Trophoblast cell (in vitro differentiated cells and primary cell): ENCODE data around the gene C15orf39.

Experiments used
- DNase-seq, 2 donors: peaks; one replicate each; pipeline ENCODE4 v3.0.0-alpha.2; 2016
- H2AFZ ChIP-seq: 2 replicates; pipeline ENCODE4 v1.6.1; 2013; ENCODE audit warnings: low read length, moderate library complexity, mild to moderate bottlenecking; ENCODE audit not compliant: insufficient read depth, poor library complexity
- H2AK5ac ChIP-seq: 2 replicates; pipeline ENCODE4 v1.6.1; 2013; ENCODE audit warnings: mild to moderate bottlenecking, low read length
- H2BK120ac ChIP-seq: 2 replicates; pipeline ENCODE4 v1.6.1; 2013; ENCODE audit warnings: low read length, mild to moderate bottlenecking, moderate library complexity; ENCODE audit not compliant: insufficient read depth, poor library complexity
- H2BK12ac ChIP-seq: 2 replicates; pipeline ENCODE4 v1.6.1; 2013; ENCODE audit warnings: mild to moderate bottlenecking, low read length, moderate library complexity
- H2BK5ac ChIP-seq: 2 replicates; pipeline ENCODE4 v1.6.1; 2013; ENCODE audit warnings: low read length, low read depth, moderate library complexity, mild to moderate bottlenecking; ENCODE audit not compliant: poor library complexity
- H3K14ac ChIP-seq: 2 replicates; pipeline ENCODE4 v1.6.1; 2013; ENCODE audit warnings: mild to moderate bottlenecking, low read length
- H3K18ac ChIP-seq: 2 replicates; pipeline ENCODE4 v1.6.1; 2013; ENCODE audit warnings: mild to moderate bottlenecking, low read length
- H3K23ac ChIP-seq: 2 replicates; pipeline ENCODE4 v1.6.1; 2013; ENCODE audit warnings: low read length
- H3K27ac ChIP-seq: 2 replicates; pipeline ENCODE4 v1.5.1; 2013; ENCODE audit warnings: low read depth, mild to moderate bottlenecking, inconsistent platforms, low read length, moderate library complexity
- H3K27me3 ChIP-seq: 2 replicates; pipeline ENCODE4 v1.6.1; 2013; ENCODE audit warnings: inconsistent platforms, mild to moderate bottlenecking, low read length, moderate library complexity; ENCODE audit not compliant: insufficient read depth
- H3K36me3 ChIP-seq, 2 experiments: 1 replicate in 1 of 2; 2 replicates in 1 of 2; pipeline ENCODE4 v1.6.1; 2013; ENCODE audit warnings: low read length in 2 of 2, mild to moderate bottlenecking in 2 of 2, moderate library complexity in 1 of 2; ENCODE audit not compliant: insufficient read depth in 2 of 2, control insufficient read depth in 1 of 2
- H3K4ac ChIP-seq: 2 replicates; pipeline ENCODE4 v1.6.1; 2013; ENCODE audit warnings: low read depth, mild to moderate bottlenecking, low read length, moderate library complexity
- H3K4me1 ChIP-seq, 2 experiments: 1 replicate in 1 of 2; 2 replicates in 1 of 2; pipeline ENCODE4 v1.6.1; 2013; ENCODE audit warnings: low read length in 2 of 2, mild to moderate bottlenecking in 2 of 2, moderate library complexity in 1 of 2; ENCODE audit not compliant: insufficient read depth in 2 of 2, control insufficient read depth in 1 of 2
- H3K4me2 ChIP-seq: 2 replicates; pipeline ENCODE4 v1.6.1; 2013; ENCODE audit warnings: inconsistent platforms, mild to moderate bottlenecking, low read length, moderate library complexity
- H3K4me3 ChIP-seq: 2 replicates; pipeline ENCODE4 v1.5.1; 2013; ENCODE audit warnings: mild to moderate bottlenecking, low read depth, low read length, inconsistent platforms
- H3K79me1 ChIP-seq: one replicate; pipeline ENCODE4 v1.6.1; 2013; ENCODE audit warnings: low read length
- H3K79me2 ChIP-seq: 2 replicates; pipeline ENCODE4 v1.6.1; 2013; ENCODE audit warnings: low read length, mild to moderate bottlenecking; ENCODE audit not compliant: control insufficient read depth, insufficient read depth, poor library complexity
- H3K9ac ChIP-seq: 2 replicates; pipeline ENCODE4 v1.6.1; 2013; ENCODE audit warnings: mild to moderate bottlenecking, low read length
- H3K9me3 ChIP-seq: 2 replicates; pipeline ENCODE4 v1.6.1; 2013; ENCODE audit warnings: low read depth, mild to moderate bottlenecking, control low read depth, inconsistent platforms, low read length; ENCODE audit not compliant: insufficient read depth
- H4K12ac ChIP-seq: 2 replicates; pipeline ENCODE4 v1.6.1; 2013; ENCODE audit warnings: low read depth, mild to moderate bottlenecking, low read length, moderate library complexity
- H4K8ac ChIP-seq: 2 replicates; pipeline ENCODE4 v1.6.1; 2013; ENCODE audit warnings: low read depth, mild to moderate bottlenecking, low read length, moderate library complexity
- H4K91ac ChIP-seq: one replicate; pipeline ENCODE4 v1.6.1; 2013; ENCODE audit warnings: low read depth, mild to moderate bottlenecking, low read length, moderate library complexity
- WGBS: extraction: QIAGEN DNeasy Blood & Tissue Kit; methylation state at CpG from one replicate; pipeline ENCODE4 v1.1.7; 2013; ENCODE audit warnings: missing lambda C conversion rate; ENCODE audit not compliant: insufficient read length, insufficient coverage; ENCODE audit errors: extremely low coverage; 5-methylcytosine and 5-hydroxymethylcytosine counted together

C15orf39 gene

GRCh38 chr15:75174729-75175128 is 27.0 kb upstream of the C15orf39 start:
- H2AK5ac ChIP-seq, result no peak overlapping the region
- H3K27ac ChIP-seq, result no peak overlapping the region
- no peak overlapping the region for H2BK5ac ChIP-seq
- no peak overlapping the region for H4K12ac ChIP-seq
- no peak overlapping the region for H3K4me2 ChIP-seq
- no CpG with 5 or more reads among the region's 10 CpGs for WGBS
- no peak overlapping the region for H3K4ac ChIP-seq
- H3K27me3 ChIP-seq, result peaks cover 7% of the 10 kb centered on the region
- H3K36me3 ChIP-seq, result no peaks in the 10 kb centered on the region
- H3K4me1 ChIP-seq, result peaks cover 4 to 5% of the 10 kb centered on the region in 2 experiments
- H4K91ac ChIP-seq, result no peak overlapping the region
- H3K79me2 ChIP-seq, result no peaks in the 10 kb centered on the region
- no peak overlapping the region for H3K18ac ChIP-seq
- no peak overlapping the region for H2BK120ac ChIP-seq
- no peak for DNase-seq
- H3K23ac ChIP-seq, result no peak overlapping the region
- no peak overlapping the region for H2AFZ ChIP-seq
- no peak overlapping the region for H3K9ac ChIP-seq
- H2BK12ac ChIP-seq, result no peak overlapping the region
- no peak overlapping the region for H4K8ac ChIP-seq
- H3K79me1 ChIP-seq, result no peaks in the 10 kb centered on the region
- no peak overlapping the region for H3K4me3 ChIP-seq
- H3K14ac ChIP-seq, result no peak overlapping the region
- H3K9me3 ChIP-seq, result peaks cover 3% of the 10 kb centered on the region

GRCh38 chr15:75176396-75176761 is 25.3 kb upstream of the C15orf39 start:
- WGBS, result no CpG with 5 or more reads among the region's 4 CpGs
- H3K79me1 ChIP-seq, result no peaks in the 10 kb centered on the region
- H4K8ac ChIP-seq, result no peak overlapping the region

GRCh38 chr15:75177360-75178071 is 24.2 kb upstream of the C15orf39 start:
- peaks cover 7% of the 10 kb centered on the region for H3K27me3 ChIP-seq
- H3K36me3 ChIP-seq, result no peaks in the 10 kb centered on the region
- H3K27ac ChIP-seq, result no peak overlapping the region
- peaks cover 7 to 10% of the 10 kb centered on the region in 2 experiments for H3K4me1 ChIP-seq
- H3K18ac ChIP-seq, result no peak overlapping the region
- no peak for DNase-seq
- peak overlapping the region; percentile 11 for H2BK120ac ChIP-seq
- no peak overlapping the region for H2AFZ ChIP-seq
- no peak overlapping the region for H3K14ac ChIP-seq
- H3K79me1 ChIP-seq, result no peaks in the 10 kb centered on the region
- no peaks in the 10 kb centered on the region for H3K79me2 ChIP-seq
- H3K4me3 ChIP-seq, result no peak overlapping the region
- H4K91ac ChIP-seq, result no peak overlapping the region
- no peak overlapping the region for H2AK5ac ChIP-seq
- no peak overlapping the region for H3K23ac ChIP-seq
- H3K4me2 ChIP-seq, result no peak overlapping the region
- H2BK5ac ChIP-seq, result no peak overlapping the region
- peak overlapping the region; percentile 9 for H4K8ac ChIP-seq
- H2BK12ac ChIP-seq, result no peak overlapping the region
- H3K9me3 ChIP-seq, result no peaks in the 10 kb centered on the region
- WGBS, result no CpG with 5 or more reads among the region's 6 CpGs
- peak overlapping the region; percentile 31 for H4K12ac ChIP-seq
- H3K9ac ChIP-seq, result no peak overlapping the region
- H3K4ac ChIP-seq, result no peak overlapping the region

More at GRCh38 chr15:75176396-75176761, 25.3 kb upstream of the C15orf39 start:
- H3K9me3 ChIP-seq, result no peaks in the 10 kb centered on the region
- no peak overlapping the region for H3K23ac ChIP-seq
- DNase-seq, result no peak
- peaks cover 7 to 10% of the 10 kb centered on the region in 2 experiments for H3K4me1 ChIP-seq
- H2AK5ac ChIP-seq, result no peak overlapping the region
- no peak overlapping the region for H3K18ac ChIP-seq
- no peak overlapping the region for H3K4ac ChIP-seq
- H2BK5ac ChIP-seq, result no peak overlapping the region
- peaks cover 7% of the 10 kb centered on the region for H3K27me3 ChIP-seq
- no peak overlapping the region for H4K12ac ChIP-seq
- no peak overlapping the region for H3K4me2 ChIP-seq
- no peak overlapping the region for H3K4me3 ChIP-seq
- no peak overlapping the region for H2BK120ac ChIP-seq
- H3K9ac ChIP-seq, result no peak overlapping the region
- no peak overlapping the region for H2BK12ac ChIP-seq
- no peak overlapping the region for H3K14ac ChIP-seq
- H2AFZ ChIP-seq, result no peak overlapping the region
- H3K36me3 ChIP-seq, result no peaks in the 10 kb centered on the region
- no peak overlapping the region for H4K91ac ChIP-seq
- H3K27ac ChIP-seq, result no peak overlapping the region
- H3K79me2 ChIP-seq, result no peaks in the 10 kb centered on the region

- H2AFZ ChIP-seq, result no peak overlapping the region
- no peak overlapping the region for H4K12ac ChIP-seq
- no peak overlapping the region for H2BK5ac ChIP-seq
- no peak overlapping the region for H3K27ac ChIP-seq
- H3K4ac ChIP-seq, result no peak overlapping the region
- H3K9ac ChIP-seq, result no peak overlapping the region
- H3K4me2 ChIP-seq, result peak overlapping the region; percentile 51
- H3K4me1 ChIP-seq, result peaks cover 7 to 10% of the 10 kb centered on the region in 2 experiments
- H3K79me1 ChIP-seq, result no peaks in the 10 kb centered on the region
- DNase-seq, result no peak
- no peak overlapping the region for H2BK120ac ChIP-seq
- no peak overlapping the region for H2AK5ac ChIP-seq
- no peaks in the 10 kb centered on the region for H3K9me3 ChIP-seq
- H4K91ac ChIP-seq, result no peak overlapping the region
- no peak overlapping the region for H4K8ac ChIP-seq
- H3K27me3 ChIP-seq, result peaks cover 7% of the 10 kb centered on the region
- no peak overlapping the region for H3K18ac ChIP-seq
- no peak overlapping the region for H3K4me3 ChIP-seq
- H2BK12ac ChIP-seq, result no peak overlapping the region
- H3K14ac ChIP-seq, result no peak overlapping the region
- H3K36me3 ChIP-seq, result no peaks in the 10 kb centered on the region
- H3K23ac ChIP-seq, result no peak overlapping the region
- no peaks in the 10 kb centered on the region for H3K79me2 ChIP-seq
- WGBS, result no CpG with 5 or more reads among the region's 53 CpGs
Observed at GRCh38 chr15:75178171-75178937, 23.3 kb upstream of the C15orf39 start.
